HG03439 (cell line): ENCODE data around the gene TAF11L7.
"Not testable (repeated sequence)": the region's sequence is repeated elsewhere in the genome, so short reads cannot be mapped to it uniquely, and the experiment has no call there.

ENCODE experiments used
- ATAC-seq: cut with Tn5 transposase; IDR thresholded peaks from one replicate; pipeline ENCODE4 v1.9.1; 2021; ENCODE audit warnings: mild to moderate bottlenecking, moderate library complexity; ENCODE audit not compliant: unreplicated experiment

The TAF11L7 gene

DNA sequence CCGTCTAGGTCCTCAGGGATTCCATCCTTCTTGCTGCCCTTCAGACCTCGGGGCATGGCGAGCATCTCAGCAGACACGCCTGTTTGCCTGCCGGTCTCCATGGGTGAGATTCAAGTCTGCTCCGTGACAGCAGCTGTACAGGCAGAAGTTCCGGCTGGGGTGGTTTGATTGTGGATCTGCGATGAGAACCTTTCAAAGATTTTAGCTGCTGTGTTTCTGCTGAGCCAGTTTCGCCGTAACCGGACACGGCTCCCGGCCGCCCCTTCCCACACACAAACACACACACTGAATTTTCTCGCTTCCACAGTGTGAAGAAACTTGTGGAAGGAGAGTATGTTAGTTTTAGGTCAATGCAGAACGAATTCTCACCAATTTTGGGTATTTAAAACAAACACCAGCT lies at the start of gene TAF11L7:
Gene TAF11L7 (minus strand): TSS at position 101 of the 400 bp plus-strand sequence.
- not testable (repeated sequence) for ATAC-seq

DNA sequence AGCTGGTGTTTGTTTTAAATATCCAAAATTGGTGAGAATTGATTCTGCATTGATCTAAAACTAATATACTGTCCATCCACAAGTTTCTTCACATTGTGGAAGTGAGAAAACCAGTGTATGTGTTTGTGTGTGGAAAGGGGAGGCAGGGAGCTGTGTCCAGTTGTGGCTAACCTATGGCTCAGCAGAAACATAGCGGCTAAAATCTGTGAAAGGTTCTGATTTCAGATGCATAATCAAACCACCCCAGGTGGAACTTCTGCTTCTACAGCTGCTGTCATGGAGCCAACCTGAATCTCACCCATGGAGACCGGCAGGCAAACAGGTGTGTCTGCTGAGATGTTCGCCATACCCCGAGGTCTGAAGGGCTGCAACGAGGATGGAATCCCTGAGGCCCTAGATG lies 48.6 kb upstream of the TAF11L7 start, which contains the start of gene TAF11L14:
Gene TAF11L14 (plus strand): TSS at position 301 of the 400 bp plus-strand sequence.
- no peak for ATAC-seq

DNA sequence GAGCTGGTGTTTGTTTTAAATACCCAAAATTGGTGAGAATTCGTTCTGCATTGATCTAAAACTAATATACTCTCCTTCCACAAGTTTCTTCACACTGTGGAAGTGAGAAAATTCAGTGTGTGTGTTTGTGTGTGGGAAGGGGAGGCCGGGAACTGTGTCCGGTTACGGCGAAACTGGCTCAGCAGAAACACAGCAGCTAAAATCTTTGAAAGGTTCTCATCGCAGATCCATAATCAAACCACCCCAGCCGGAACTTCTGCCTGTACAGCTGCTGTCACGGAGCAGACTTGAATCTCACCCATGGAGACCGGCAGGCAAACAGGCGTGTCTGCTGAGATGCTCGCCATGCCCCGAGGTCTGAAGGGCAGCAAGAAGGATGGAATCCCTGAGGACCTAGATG lies 46.2 kb upstream of the TAF11L7 start, which contains the start of gene TAF11L13:
Gene TAF11L13 (plus strand): TSS at position 301 of the 400 bp plus-strand sequence.
- ATAC-seq, result not testable (repeated sequence)

DNA sequence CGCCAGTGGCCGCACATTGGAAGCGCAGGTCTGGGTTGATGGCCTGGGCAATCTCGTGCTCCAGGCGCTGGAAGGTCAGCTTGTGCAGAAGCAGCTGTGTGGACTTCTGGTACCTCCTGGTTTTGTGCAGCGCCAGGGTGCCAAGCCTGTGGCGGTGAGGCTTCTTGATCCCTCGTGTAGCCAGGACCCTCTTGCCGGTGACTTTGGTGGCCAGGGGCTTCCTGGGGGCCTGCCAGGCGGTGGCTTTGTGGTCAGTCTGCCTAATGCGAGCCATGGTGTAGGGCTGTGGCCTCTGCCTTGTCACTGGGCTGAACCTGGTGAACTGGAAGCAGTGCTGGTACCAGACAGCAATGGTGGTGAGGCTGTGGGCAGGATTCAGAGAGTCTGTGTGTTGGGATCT lies 40.1 kb upstream of the TAF11L7 start:
- no peak for ATAC-seq

DNA sequence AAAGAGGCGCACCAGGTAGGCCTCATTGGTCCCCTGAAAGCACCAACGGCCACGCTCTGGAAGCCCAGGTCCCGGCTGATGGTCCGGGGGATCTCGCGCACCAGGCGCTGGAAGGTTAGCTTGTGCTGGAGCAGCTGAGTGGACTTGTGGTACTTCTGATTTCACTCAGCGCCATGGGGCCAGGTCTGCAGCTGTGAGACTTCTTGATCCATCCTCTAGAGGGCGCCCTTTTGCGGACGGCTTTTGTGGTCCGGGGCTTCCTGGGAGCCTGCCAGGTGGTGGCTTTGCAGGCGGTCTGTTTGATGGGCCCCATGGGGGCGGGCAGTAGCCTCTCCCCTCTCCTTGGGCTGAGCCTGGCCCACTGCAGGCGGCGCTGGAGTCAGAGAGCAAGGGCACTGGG lies 35.1 kb upstream of the TAF11L7 start:
- no peak for ATAC-seq

DNA sequence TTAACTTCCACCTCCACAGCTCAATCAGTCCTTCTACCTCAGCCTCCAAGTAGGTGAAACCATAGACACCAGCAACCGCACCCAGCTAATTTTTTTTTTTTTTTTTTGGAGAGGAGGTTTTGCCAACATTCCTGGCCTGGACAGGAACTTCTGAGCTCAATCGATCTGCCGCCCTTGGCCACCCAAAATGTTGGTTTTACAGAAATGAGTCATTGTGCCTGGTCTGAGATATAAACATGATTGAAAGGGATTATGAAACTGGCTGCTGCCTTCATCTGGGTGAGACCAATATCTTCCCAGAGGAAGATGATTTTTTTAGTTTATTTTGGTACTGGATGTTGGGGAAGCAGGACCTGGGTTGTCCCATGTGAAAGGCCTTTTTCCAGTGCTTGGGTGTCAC lies 33.8 kb upstream of the TAF11L7 start:
- ATAC-seq, result no peak

DNA sequence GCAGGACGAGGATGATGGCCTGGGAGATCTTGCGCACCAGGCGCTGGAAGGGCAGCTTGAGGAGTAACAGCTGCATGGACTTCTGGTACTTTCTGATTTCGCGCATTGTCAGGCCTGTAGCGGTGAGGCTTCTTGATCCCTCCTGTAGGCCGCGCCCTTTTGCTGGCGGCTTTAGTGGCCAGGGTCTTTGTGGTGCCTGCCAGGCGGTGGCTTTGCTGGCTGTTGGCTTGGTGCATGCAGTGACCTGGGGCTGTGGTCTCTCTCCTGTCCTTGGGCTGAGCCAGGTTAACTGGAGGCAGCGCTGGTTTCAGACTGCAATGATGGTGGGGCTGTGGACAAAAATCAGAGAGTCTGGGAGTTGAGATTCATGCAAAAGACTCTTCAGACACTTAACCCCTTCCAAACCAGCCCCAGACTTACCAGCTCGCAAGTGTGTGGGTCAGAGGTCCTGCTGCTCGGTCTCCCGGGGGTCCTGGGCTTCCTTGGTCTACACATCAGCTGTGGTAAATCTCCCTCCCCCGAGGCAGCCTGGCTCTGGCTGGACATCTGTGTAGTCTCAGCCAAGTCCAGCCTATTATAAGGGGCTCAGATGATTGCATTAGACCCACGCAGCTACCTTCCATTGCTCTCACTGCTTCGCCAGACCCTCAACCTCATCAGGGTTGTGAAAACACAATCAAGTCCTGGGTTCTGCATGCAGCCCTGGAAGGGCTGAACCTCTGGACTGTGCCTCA lies 29.5 kb upstream of the TAF11L7 start:
- ATAC-seq, result no peak

DNA sequence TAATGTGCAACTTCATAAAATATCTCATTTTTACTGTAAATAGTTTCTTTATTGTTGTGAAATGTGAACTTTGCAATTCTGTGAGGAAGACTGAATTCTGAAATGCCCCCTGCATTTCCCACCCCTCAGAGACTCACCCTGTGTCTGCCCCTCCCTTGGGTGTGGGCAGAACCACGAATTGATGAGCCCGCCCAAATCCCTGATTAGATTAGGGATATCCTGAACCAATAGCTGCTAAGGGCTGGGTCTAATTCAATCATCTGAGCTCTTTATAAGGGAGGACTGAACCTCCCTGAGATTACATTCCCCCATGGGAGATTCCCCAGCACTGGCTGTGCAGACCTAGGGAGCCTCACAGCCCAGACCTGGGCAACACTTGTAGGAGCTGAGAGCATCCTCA lies 24.5 kb upstream of the TAF11L7 start, which contains the start of gene TAF11L12:
Gene TAF11L12 (plus strand): TSS at position 301 of the 400 bp plus-strand sequence.
- not testable (repeated sequence) for ATAC-seq

DNA sequence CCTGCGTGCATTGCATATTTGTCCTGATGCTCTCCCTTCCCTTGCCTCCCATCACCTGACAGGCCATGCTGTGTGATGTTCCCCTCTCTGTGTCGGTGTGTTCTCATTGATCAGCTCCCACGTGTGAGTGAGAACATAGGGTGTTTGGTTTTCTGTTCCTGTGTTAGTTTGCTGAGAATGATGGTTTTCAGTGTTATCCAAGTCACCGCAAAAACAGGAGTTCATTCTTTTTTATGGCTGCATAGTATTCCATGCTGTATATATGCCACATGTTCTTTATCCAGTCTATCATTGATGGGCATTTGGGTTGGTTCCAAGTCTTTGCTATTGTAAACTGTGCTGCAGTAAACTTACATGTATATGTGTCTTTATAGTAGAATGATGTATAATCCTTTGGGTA lies 21.9 kb upstream of the TAF11L7 start:
- not testable (repeated sequence) for ATAC-seq

DNA sequence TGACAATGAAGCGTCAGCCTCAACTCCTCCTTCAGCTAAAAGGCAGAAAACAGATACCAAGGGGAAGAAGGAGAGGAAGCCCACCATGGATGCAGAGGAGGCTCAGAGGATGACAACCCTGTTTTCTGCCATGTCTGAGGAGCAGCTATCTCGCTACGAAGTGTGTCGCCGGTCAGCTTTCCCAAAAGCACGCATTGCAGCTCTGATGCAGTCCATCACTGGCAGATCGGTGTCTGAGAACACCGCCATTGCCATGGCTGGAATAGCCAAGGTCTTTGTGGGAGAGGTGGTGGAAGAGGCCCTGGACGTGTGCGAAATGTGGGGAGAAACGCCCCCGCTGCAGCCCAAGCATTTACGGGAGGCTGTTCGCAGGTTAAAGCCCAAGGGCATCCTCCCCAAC lies 19.4 kb upstream of the TAF11L7 start:
- ATAC-seq, result no peak

DNA sequence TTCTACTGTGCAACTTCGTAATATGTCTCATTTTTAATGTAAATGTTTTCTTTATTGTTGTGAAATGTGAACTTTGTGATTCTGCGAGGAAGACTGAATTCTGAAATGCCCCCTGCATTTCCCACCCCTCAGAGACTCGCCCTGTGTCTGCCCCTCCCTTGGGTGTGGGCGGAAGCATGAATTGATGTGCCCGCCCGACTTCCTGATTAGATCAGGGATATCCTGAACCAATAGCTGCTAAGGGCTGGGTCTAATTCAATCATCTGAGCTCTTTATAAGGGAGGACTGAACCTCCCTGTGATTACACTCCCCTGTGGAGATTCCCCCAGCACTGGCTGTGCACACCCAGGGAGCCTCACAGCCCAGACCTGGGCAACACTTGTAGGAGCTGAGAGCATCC lies 18.3 kb upstream of the TAF11L7 start, which contains the start of gene TAF11L11:
Gene TAF11L11 (plus strand): TSS at position 304 of the 400 bp plus-strand sequence.
- ATAC-seq, result not testable (repeated sequence)

DNA sequence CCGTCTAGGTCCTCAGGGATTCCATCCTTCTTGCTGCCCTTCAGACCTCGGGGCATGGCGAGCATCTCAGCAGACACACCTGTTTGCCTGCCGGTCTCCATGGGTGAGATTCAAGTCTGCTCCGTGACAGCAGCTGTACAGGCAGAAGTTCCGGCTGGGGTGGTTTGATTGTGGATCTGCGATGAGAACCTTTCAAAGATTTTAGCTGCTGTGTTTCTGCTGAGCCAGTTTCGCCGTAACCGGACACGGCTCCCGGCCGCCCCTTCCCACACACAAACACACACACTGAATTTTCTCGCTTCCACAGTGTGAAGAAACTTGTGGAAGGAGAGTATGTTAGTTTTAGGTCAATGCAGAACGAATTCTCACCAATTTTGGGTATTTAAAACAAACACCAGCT lies 12.2 kb upstream of the TAF11L7 start, which contains the start of gene TAF11L10:
Gene TAF11L10 (minus strand): TSS at position 101 of the 400 bp plus-strand sequence.
- not testable (repeated sequence) for ATAC-seq

DNA sequence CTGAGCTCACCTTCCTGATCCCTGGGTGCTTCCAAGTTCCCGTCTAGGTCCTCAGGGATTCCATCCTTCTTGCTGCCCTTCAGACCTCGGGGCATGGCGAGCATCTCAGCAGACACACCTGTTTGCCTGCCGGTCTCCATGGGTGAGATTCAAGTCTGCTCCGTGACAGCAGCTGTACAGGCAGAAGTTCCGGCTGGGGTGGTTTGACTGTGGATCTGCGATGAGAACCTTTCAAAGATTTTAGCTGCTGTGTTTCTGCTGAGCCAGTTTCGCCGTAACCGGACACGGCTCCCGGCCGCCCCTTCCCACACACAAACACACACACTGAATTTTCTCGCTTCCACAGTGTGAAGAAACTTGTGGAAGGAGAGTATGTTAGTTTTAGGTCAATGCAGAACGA lies 8.7 kb upstream of the TAF11L7 start, which contains the start of gene TAF11L9:
Gene TAF11L9 (minus strand): TSS at position 140 of the 400 bp plus-strand sequence.
- not testable (repeated sequence) for ATAC-seq

DNA sequence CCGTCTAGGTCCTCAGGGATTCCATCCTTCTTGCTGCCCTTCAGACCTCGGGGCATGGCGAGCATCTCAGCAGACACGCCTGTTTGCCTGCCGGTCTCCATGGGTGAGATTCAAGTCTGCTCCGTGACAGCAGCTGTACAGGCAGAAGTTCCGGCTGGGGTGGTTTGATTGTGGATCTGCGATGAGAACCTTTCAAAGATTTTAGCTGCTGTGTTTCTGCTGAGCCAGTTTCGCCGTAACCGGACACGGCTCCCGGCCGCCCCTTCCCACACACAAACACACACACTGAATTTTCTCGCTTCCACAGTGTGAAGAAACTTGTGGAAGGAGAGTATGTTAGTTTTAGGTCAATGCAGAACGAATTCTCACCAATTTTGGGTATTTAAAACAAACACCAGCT lies 5.3 kb upstream of the TAF11L7 start, which contains the start of gene TAF11L8:
Gene TAF11L8 (minus strand): TSS at position 101 of the 400 bp plus-strand sequence.
- ATAC-seq, result not testable (repeated sequence)
